AG08396 (cell line): Measurements from ENCODE around the gene OR10G2.
"Not testable (repeated sequence)": the region's sequence is repeated elsewhere in the genome, so short reads cannot be mapped to it uniquely, and the experiment has no call there.

Experiments
- DNase-seq: peaks from one replicate; pipeline ENCODE4 v3.0.0; 2012; ENCODE audit warnings: low spot score, mixed read lengths

OR10G2 gene

GRCh38 chr14:21634840-21635239, at the start of gene OR10G2:
OR10G2 (minus strand) TSS chr14:21634940; CDS start chr14:21634842, 98 bp downstream.
- no peak for DNase-seq

- no peak for DNase-seq
These were observed 45.3 kb upstream of the OR10G2 start for GRCh38 chr14:21680072-21680471.

GRCh38 chr14:21675566-21675965, 40.8 kb upstream of the OR10G2 start:
- DNase-seq: no peak

GRCh38 chr14:21673718-21674117, 39.0 kb upstream of the OR10G2 start, which contains the start of gene OR4E1:
OR4E1 (minus strand) TSS chr14:21673818; CDS start chr14:21670935, 2,883 bp downstream.
- no peak for DNase-seq

DNA sequence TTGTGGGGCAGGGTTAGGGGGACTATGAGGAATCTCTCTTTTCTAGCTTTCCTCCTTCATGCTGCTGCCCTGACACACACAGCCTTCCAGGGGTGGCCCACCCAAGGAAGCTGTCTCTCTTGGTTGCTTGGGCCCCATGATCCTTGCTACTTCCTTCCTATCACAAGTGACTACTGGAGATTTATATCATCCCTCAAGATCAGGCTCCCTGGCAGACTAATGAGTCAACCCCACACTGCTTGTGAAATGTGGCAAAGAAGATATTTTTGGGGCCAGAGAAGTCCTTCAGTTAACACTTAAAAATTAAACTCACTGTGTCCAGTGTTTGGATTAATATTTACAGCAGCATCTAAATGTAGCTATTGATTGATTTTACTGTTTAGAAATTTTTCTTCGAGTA, 37.4 kb upstream of the OR10G2 start:
- peak; percentile 6 for DNase-seq

DNA sequence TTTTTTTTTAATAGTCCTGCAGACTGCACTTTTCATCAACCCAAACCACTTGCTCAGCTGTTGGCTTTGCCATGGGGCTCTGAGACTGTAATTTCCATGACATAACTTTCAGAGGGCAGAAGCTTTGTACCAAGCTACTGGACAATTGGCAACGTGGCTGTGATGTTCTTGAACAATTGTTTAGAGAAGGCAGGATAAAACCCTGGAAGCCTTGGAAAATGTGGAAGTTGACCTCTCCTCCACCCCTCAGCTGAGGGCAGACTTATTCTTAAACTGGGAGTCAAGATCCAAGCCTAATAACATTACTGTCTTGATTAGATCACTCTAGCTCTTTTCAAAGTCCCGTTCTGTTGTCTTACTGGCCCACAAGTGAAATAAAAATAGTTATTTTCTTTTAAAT, 36.6 kb upstream of the OR10G2 start:
- no peak for DNase-seq

GRCh38 chr14:21669284-21669683, 34.5 kb upstream of the OR10G2 start:
- DNase-seq: no peak

DNA sequence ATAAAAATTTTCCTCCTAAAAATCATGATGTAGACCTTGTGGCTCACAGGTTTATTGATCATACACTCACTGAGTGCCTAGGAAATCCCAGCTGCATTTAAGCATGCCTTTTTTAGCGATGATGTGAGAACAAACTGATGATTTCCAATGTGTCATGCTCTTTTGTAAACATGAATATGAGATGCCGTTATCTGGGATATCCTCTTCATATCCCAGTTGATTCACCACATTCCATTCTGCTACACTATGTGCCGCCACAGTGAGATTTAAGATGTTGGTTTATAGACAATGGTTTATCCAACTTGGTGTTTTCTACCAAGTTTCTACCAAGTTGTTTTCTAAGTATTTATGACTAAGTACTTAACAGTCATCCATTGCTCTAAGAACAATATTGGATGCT, 33.6 kb upstream of the OR10G2 start:
- DNase-seq: peak; percentile 47

GRCh38 chr14:21656980-21657379, 22.2 kb upstream of the OR10G2 start:
- no peak for DNase-seq

DNA sequence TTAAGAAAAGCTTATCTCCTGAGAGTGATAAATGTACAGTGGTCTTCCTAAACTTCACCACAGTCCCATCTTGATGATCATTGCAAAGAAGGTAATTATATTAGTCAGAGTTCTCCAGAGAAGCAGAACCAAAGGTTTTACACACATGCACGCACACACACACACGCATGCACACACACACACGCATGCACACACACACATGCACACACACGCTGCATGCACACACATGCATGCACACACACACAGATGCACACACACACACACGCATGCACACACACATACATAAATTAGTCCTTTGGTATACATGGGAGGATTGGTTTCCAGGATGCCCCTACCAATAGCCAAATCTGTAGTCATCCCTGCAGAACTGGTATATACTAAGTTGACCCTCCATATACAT, 19.5 kb upstream of the OR10G2 start:
- DNase-seq: no peak

GRCh38 chr14:21653331-21653885, 18.7 kb upstream of the OR10G2 start, which contains the start of gene OR4E2:
OR4E2 (plus strand) TSS chr14:21653835; CDS start chr14:21665083, 11,248 bp downstream.
- no peak for DNase-seq

DNA sequence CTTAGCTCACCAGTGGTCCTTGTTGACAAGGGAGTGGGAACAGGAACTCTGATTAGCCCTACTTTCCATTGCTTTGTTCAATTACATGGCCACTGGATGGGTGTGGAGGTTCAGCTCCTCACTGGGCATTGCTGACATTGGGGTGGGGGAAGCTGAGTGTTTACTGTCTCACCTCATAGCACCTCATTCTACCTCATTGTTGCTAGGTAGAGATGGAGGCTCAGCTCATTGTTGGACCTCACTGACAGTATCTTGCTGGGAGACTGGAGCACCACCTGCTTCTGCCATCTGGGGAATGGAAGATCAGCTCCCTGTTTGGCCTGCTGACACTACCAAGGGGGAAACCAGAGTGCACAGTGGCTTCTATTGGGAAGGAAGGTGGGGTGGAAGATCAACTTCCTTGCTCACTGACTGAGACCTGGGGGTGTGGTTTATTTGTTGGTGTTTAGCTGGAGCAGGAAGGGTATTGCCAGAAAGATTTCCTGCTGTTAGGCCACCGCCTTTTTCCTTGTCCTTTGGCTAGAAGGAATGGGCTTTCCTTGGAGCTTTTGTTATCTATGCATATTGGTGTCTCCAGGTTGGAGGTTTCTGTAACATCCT, 17.6 kb upstream of the OR10G2 start:
- DNase-seq: no peak

DNA sequence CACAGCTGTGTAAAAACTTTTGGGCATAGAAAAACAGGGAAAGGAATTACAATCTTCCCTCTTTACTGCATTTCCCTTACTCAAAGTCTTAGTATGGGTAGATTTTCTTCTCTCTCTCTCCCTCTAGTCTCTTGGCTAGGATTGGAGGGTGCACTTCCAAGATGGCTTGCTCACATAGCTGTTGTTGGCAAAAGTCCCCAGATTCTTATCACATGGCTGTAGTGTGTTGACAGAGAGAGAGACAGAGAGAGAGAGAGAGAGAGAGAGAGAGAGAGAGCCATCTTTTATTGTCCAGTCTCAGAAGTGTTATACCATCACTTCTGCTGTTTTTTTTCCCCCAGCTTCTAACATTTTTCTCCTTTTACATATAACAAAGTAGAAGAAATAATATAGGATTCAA, 12.6 kb upstream of the OR10G2 start:
- no peak for DNase-seq

DNA sequence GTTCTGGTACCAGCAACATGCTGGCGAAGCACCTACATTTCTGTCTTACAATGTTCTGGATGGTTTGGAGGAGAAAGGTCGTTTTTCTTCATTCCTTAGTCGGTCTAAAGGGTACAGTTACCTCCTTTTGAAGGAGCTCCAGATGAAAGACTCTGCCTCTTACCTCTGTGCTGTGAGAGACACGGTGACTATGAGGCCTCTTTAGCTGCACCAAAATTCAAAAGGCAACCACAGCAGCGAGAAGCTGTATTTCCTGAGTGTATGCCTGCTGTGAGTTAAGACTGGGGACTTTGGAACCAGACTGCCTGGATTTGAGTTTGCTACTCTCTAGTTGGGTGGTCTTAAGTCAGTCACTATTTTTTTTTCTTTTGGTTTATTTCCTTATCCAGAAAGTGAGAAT, 8.7 kb upstream of the OR10G2 start:
- no peak for DNase-seq

GRCh38 chr14:21642683-21643082, 7.9 kb upstream of the OR10G2 start:
- DNase-seq: no peak

DNA sequence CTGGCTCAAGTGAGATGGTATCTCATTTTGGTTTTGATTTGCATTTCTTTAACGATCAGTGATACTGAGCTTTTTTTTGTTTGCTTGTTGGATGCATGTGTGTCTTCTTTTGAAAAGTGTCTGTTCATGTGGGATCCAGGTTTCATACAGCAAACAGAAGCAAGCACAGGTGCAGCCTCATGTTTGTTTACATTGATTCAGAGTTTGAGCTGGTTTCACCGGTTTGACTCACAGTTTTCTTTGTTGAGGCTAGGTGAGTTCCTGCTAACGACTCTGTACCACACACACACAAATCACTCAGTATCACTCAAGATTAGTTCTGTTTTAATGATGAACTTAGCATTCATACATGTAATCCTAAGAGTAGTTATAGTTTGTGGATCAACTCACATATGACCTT, 3.7 kb downstream of the OR10G2 start:
- DNase-seq: no peak

DNA sequence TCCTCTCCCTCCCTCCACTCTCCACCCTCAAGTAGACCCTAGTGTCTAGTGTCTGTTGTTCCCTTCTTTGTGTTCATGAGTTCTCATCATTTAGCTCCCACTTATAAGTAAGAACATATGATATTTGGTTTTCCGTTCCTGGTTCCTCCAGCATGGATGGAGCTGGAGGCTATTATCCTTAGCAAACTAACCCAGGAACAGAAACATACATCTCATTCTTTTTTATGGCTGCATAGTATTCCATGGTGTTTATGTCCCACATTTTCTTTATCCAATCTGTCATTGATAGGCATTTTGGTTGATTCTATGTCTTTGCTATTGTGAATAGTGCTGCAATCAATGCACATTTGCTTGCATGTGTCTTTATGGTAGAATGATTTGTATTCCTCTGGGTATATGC, 4.2 kb downstream of the OR10G2 start:
- DNase-seq: not testable (repeated sequence)

- DNase-seq: peak; percentile 10
These were observed 8.1 kb downstream of the OR10G2 start for GRCh38 chr14:21626491-21627230.

DNA sequence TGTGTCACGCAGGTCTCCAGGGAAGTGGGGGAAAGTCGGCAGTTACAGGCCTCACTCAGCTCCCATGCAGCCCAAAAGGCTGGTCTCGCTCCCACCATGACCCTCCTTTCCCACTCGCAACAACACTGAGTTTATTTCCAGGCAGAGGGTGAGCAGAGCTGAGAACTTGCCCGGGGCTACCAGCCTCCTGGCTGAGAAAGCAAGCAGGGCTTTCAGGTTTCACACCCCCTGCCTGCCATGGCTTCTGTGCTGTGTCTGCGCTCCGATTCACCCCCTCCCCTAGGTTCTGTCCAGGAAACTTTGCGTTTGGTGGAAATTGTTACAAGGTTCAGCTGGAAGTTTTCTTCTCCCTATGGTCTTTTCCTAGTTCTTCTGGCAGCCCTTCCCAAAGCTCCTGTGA, 17.1 kb downstream of the OR10G2 start:
- DNase-seq: no peak

GRCh38 chr14:21614240-21614639, 20.5 kb downstream of the OR10G2 start:
- DNase-seq: no peak

DNA sequence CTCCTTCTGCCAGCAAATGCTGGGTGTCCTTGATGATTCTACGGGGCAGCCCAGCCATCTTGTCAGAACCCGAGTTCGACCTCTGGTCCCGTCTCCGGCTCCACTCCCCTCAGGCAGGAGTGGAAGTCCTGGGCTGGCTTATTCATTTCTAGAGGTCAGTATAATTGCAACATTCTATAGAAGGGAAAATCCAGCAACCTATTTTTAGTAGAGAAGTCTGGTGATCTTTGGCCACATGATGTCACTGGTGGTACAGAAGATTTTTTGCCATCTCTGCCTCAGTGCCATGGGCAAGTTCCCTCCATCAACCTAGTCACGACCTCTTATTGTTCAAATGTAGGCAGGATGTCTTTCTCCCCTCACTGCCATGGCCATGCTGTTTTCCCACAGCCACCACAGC, 22.4 kb downstream of the OR10G2 start:
- no peak for DNase-seq

DNA sequence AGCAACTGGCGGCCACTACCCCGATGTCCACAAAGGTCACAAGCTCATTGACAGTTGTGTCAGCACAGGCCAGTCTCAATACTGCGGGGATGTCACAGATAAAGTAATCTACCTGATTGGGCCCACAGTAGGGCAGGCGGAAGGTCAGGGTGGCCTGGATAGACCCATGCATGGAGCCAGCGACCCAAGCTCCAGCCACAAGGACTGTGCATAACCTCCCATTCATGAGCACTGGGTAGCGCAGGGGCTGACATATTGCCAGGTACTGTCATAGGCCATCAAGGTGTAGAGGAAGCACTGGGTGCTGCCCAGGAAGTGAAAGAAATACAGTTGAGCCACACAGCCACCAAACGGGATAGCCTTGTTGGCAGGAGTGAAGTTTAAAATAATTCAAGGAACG, 32.6 kb downstream of the OR10G2 start:
- DNase-seq: not testable (repeated sequence)

DNA sequence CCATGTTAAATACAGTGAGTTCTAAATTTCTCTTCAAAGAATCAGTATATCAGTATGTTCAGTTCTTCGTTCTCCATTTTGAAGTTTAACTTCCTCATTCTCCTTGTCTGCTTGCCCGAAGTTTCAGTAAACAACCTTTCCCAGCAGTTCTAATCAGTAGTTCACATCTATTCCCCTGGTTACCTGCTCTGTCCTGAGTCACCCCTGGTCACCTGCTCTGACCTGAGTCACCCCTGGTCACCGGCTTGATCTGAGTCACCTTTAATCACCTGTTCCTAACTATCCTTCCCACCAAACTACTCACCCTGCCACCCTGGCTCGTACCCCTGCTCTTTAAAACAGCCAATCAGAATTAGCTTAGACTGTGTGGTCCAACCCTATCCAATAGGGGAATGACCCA, 45.4 kb downstream of the OR10G2 start:
- no peak for DNase-seq
